Endothelial cell of umbilical vein (primary cell): ENCODE measurements around the gene ZDHHC16. TPM values are rescaled to one million over a fixed set of nuclear protein-coding genes. Genes with fewer than 3 reads are reported as not detected.

ENCODE experiments used
- BruUV-seq: library from RNA; stranded (reverse); fragments of 400-500 nt; replicated peaks from 2 replicates; lab custom pipeline; 2021; lab: Mats Ljungman, UMichigan
- CTCF ChIA-PET: fragments of 300-600, 350-600 bp; sonication (Branson Sonifier 250); formaldehyde crosslinking; loops from one replicate; lab custom pipeline; 2021; ENCODE audit warnings: antibody characterized with exemption, inconsistent platforms; lab: Charles Lee
- POLR2A ChIA-PET: fragments of 300-600, 350-600 bp; sonication (Branson Sonifier 250); formaldehyde crosslinking; loops from one replicate; lab custom pipeline; 2021; ENCODE audit warnings: antibody characterized with exemption, inconsistent platforms; lab: Charles Lee
- DNase-seq: peaks from one replicate; pipeline ENCODE4 v3.0.0-alpha.2; 2011; ENCODE audit warnings: low read depth, low spot score
- FAIRE-seq: peaks from 2 replicates; lab custom pipeline; 2011; peaks lifted over from hg19 to GRCh38; lab: Jason Lieb, UNC
- H2AFZ ChIP-seq: 2 replicates; pipeline ENCODE4 v1.6.0; 2012; ENCODE audit warnings: low read depth, low read length, control low read depth, inconsistent platforms
- H3K27ac ChIP-seq: 2 replicates; pipeline ENCODE4 v1.5.1; 2011; ENCODE audit warnings: low read depth, mild to moderate bottlenecking, control low read depth, low read length, moderate library complexity; ENCODE audit not compliant: insufficient read depth
- H3K27me3 ChIP-seq, 2 experiments: 2 replicates each; pipeline versions ENCODE4 v1.6.0 to v1.6.1; 2011; ENCODE audit warnings: low read length in 2 of 2, mixed read lengths in 1 of 2; ENCODE audit not compliant: control insufficient read depth in 2 of 2, insufficient read depth in 2 of 2
- H3K36me3 ChIP-seq, 2 experiments: 2 replicates in 1 of 2; 3 replicates in 1 of 2; pipeline ENCODE4 v1.5.1; 2011; ENCODE audit warnings: low read length in 2 of 2, mild to moderate bottlenecking in 1 of 2, moderate library complexity in 1 of 2; ENCODE audit not compliant: control insufficient read depth in 2 of 2, insufficient read depth in 2 of 2; ENCODE audit errors: extremely low read depth in 1 of 2
- H3K4me1 ChIP-seq: 3 replicates; pipeline ENCODE4 v1.5.1; 2011; ENCODE audit warnings: mild to moderate bottlenecking, low read length; ENCODE audit not compliant: control insufficient read depth, insufficient read depth; ENCODE audit errors: extremely low read depth
- H3K4me2 ChIP-seq: 2 replicates; pipeline ENCODE4 v1.6.1; 2011; ENCODE audit warnings: low read length, control low read depth, mixed read lengths; ENCODE audit not compliant: insufficient read depth
- H3K4me3 ChIP-seq, 3 experiments: fragments of 200-600 bp in 1 of 3; sonication (generic), shearing (Covaris generic) in 1 of 3; replicated peaks in 1 of 3; 2 replicates each; pipeline ENCODE4 v1.5.1; 2011 to 2016; ENCODE audit warnings: control low read depth in 3 of 3, low read length in 3 of 3, mild to moderate bottlenecking in 2 of 3, inconsistent platforms in 1 of 3, low read depth in 1 of 3, moderate library complexity in 1 of 3; ENCODE audit not compliant: insufficient read depth in 1 of 3
- H3K79me2 ChIP-seq: 2 replicates; pipeline ENCODE4 v1.6.0; 2012; ENCODE audit warnings: low read length, inconsistent platforms; ENCODE audit not compliant: control insufficient read depth, insufficient read depth
- H3K9ac ChIP-seq: replicated peaks from 2 replicates; pipeline ENCODE3; 2011; ENCODE audit warnings: low read length, control low read depth; ENCODE audit not compliant: insufficient read depth; ENCODE audit errors: extremely low read depth
- H3K9me1 ChIP-seq: replicated peaks from 3 replicates; pipeline ENCODE4 v1.6.0; 2011; ENCODE audit warnings: mild to moderate bottlenecking, low read length; ENCODE audit not compliant: control insufficient read depth, insufficient read depth; ENCODE audit errors: extremely low read depth
- H3K9me3 ChIP-seq: replicated peaks from 2 replicates; pipeline ENCODE4 v1.5.1; 2012; ENCODE audit warnings: low read length, inconsistent platforms; ENCODE audit not compliant: control insufficient read depth, insufficient read depth
- H4K20me1 ChIP-seq: replicated peaks from 2 replicates; pipeline ENCODE3; 2011; ENCODE audit warnings: mild to moderate bottlenecking, low read length; ENCODE audit not compliant: control insufficient read depth, insufficient read depth; ENCODE audit errors: extremely low read depth
- EZH2 ChIP-seq: IDR thresholded peaks from 2 replicates; pipeline ENCODE4 v1.6.1; 2012; ENCODE audit warnings: borderline replicate concordance, low read depth, mild to moderate bottlenecking, moderate library complexity, low read length, inconsistent platforms; ENCODE audit not compliant: severe bottlenecking
- FOS ChIP-seq: IDR thresholded peaks from 2 replicates; pipeline ENCODE4 v1.6.1; 2011; ENCODE audit warnings: mild to moderate bottlenecking, low read length, moderate library complexity, borderline replicate concordance; ENCODE audit not compliant: insufficient read depth
- GATA2 ChIP-seq: IDR thresholded peaks from 2 replicates; pipeline ENCODE4 v1.7.0; 2011; ENCODE audit warnings: low read depth, mild to moderate bottlenecking, moderate library complexity, mixed read lengths, low read length; ENCODE audit not compliant: insufficient read length, insufficient read depth
- JUN ChIP-seq: IDR thresholded peaks from 2 replicates; pipeline ENCODE4 v1.6.1; 2011; ENCODE audit warnings: borderline replicate concordance, low read depth; ENCODE audit not compliant: insufficient read length, insufficient read depth
- MYC ChIP-seq: IDR thresholded peaks from one replicate; pipeline ENCODE4 v1.6.1; 2011; ENCODE audit warnings: mild to moderate bottlenecking, low read depth, low read length
- POLR2A ChIP-seq: IDR thresholded peaks from 2 replicates; pipeline ENCODE4 v1.6.1; 2012; ENCODE audit warnings: low read depth, mild to moderate bottlenecking, control low read depth, low read length
- POLR2AphosphoS5 ChIP-seq: IDR thresholded peaks from 2 replicates; pipeline ENCODE4 v1.6.1; 2012; ENCODE audit warnings: low read depth, mild to moderate bottlenecking, control low read depth, low read length, moderate library complexity; ENCODE audit not compliant: insufficient read depth
- dilution Hi-C: fragments of 300-500 bp; cut with MboI; formaldehyde crosslinking; loops from one replicate; pipeline ENCODE4 v1.15.0; 2019; ENCODE audit warnings: low sequenced_read_pairs; ENCODE audit not compliant: extremely low pct_ligation_motif_present
- intact Hi-C: fragments of 100-400 bp; cut with micrococcal nuclease; formaldehyde crosslinking; loops from one replicate; pipeline ENCODE4 v1.10.0; 2022
- polyA plus RNA-seq, 4 experiments: library from polyadenylated mRNA; depleted of rRNA in 3 of 4; stranded (reverse) in 3 of 4; unstranded in 1 of 4; fragments of >200 nt; gene quantifications; 2 replicates each; pipeline versions ENCODE4 v1.2.1 to v1.2.3, GENCODE V29; 2011 to 2012; ENCODE audit warnings: missing spikeins in 1 of 4
- total RNA-seq: library from RNA; stranded (reverse); gene quantifications from 2 replicates; pipeline ENCODE4 v1.2.3, GENCODE V29; 2021
- TF ChIP-seq, protein P1 (sequence below): IDR thresholded peaks from 2 replicates; pipeline ENCODE4 v1.6.1; 2011; ENCODE audit not compliant: insufficient read depth, insufficient read length
- TF ChIP-seq, protein P2 (sequence below), 2 donors: IDR thresholded peaks; 1 replicate in 1 of 2; 2 replicates in 1 of 2; pipeline ENCODE4 v1.5.1; 2011; ENCODE audit warnings: low read length in 2 of 2, mild to moderate bottlenecking in 2 of 2, moderate library complexity in 2 of 2, control low read depth in 1 of 2, inconsistent platforms in 1 of 2, low read depth in 1 of 2; ENCODE audit not compliant: insufficient read depth in 1 of 2; ENCODE audit errors: extremely low read depth in 1 of 2

Gene ZDHHC16
- total and polyA plus RNA-seq, 2 donors (not counting 3 experiments of a cell fraction or from before 2014, with no cell fraction given): 52.0 to 125 TPM

DNA sequence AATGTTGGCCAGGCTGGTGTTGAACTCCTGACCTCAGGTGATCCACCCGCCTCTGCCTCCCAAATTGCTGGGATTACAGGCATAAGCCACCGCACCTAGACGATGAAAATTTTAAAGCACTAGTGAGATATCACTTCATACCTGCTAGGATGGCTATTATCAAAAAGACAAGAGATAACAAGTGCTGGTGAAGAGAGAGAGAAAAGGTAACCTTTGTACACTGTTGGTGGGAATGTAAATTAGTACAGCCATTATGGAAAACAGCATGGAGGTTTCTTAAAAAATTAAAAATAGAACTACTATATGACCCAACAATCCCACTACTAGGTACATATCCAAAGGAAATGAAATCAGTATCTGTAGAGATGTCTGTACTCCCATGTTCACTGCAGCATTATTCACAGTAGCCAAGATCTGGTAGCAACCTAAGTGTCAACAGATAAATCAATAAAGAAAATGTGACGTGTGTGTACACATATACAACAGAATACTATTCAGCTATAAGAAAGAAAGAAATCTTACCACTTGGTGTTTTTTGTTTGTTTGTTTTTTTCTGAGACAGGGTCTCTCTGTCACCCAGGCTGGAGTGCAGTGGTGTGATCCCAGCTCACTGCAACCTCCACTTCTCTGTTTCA is 39.8 kb downstream of the ZDHHC16 start:
- Histone ChIP-seq H3K36me3 (peaks cover 2 to 6% of the 10 kb centered on the region in 2 experiments), H3K79me2 (peaks cover 63% of the 10 kb centered on the region), H3K27me3 (no peaks in the 10 kb centered on the region), H3K4me2 (no peak overlapping the region), H3K9ac (no peak overlapping the region), H4K20me1 (peaks cover 2% of the 10 kb centered on the region), H3K4me1 (no peaks in the 10 kb centered on the region), H2AFZ (no peak overlapping the region), H3K4me3 (no peak overlapping the region), H3K9me1 (no peaks in the 10 kb centered on the region), H3K9me3 (no peaks in the 10 kb centered on the region), H3K27ac (no peak overlapping the region)
- dilution Hi-C loops (no loop called here), intact Hi-C loops (no loop called here)
- TF ChIP-seq MYC: no peak
- TF ChIP-seq EZH2: no peak
- no peak for TF ChIP-seq JUN
- DNase-seq (no peak), FAIRE-seq (no peak)
- ChIA-PET POLR2A (no interaction called here), CTCF (no interaction called here)
- BruUV-seq: no TSS peak

DNA sequence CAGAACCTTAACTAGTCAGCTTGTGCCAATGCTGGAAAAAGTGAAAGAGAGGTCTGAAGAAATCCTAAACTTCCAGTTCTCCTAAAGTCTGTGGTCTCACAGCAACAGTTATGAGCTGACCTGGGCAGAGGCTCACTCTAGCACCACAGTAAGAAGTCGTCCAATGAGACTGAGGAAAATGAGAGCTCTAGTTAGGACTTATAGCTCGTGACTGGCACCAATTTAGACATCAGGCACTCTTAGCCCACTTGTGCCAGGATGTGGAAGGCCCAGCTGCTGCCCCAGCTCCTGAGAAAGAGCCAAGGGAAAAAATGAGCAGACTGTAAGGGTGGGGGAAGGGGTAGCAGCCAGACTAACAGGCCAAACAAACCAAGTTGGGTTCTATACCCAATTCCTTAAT is 44.6 kb downstream of the ZDHHC16 start:
- Histone ChIP-seq H3K27ac (no peak overlapping the region), H3K4me2 (no peak overlapping the region), H4K20me1 (peaks cover 5% of the 10 kb centered on the region), H3K9me3 (no peaks in the 10 kb centered on the region), H3K4me3 (no peak overlapping the region), H3K4me1 (peaks cover 12% of the 10 kb centered on the region), H3K27me3 (no peaks in the 10 kb centered on the region), H3K79me2 (peaks cover 93% of the 10 kb centered on the region), H2AFZ (no peak overlapping the region), H3K9ac (no peak overlapping the region), H3K36me3 (no peaks in the 10 kb centered on the region), H3K9me1 (no peaks in the 10 kb centered on the region)
- ChIA-PET CTCF (interaction anchor here (0.7 to 2.0 kb wide), 4 partner anchors 9 to 44 kb away, joined by 3 to 7 read pairs (median 4); partner anchors contain the start of gene UBTD1), POLR2A (no interaction called here)
- FAIRE-seq (no peak), DNase-seq (peak; percentile 28)
- dilution Hi-C loops (no loop called here), intact Hi-C loops (loop anchor here (10.0 kb wide), 1 partner anchor 244 kb away; the partner anchor contains the start of gene ZFYVE27)
- BruUV-seq: no TSS peak
- TF ChIP-seq EZH2 (no peak), POLR2AphosphoS5 (no peak), MYC (no peak), FOS (no peak), POLR2A (no peak), JUN (no peak), GATA2 (no peak)
- TF ChIP-seq, protein P1, sequence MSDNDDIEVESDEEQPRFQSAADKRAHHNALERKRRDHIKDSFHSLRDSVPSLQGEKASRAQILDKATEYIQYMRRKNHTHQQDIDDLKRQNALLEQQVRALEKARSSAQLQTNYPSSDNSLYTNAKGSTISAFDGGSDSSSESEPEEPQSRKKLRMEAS: no peak
- TF ChIP-seq, protein P2, sequence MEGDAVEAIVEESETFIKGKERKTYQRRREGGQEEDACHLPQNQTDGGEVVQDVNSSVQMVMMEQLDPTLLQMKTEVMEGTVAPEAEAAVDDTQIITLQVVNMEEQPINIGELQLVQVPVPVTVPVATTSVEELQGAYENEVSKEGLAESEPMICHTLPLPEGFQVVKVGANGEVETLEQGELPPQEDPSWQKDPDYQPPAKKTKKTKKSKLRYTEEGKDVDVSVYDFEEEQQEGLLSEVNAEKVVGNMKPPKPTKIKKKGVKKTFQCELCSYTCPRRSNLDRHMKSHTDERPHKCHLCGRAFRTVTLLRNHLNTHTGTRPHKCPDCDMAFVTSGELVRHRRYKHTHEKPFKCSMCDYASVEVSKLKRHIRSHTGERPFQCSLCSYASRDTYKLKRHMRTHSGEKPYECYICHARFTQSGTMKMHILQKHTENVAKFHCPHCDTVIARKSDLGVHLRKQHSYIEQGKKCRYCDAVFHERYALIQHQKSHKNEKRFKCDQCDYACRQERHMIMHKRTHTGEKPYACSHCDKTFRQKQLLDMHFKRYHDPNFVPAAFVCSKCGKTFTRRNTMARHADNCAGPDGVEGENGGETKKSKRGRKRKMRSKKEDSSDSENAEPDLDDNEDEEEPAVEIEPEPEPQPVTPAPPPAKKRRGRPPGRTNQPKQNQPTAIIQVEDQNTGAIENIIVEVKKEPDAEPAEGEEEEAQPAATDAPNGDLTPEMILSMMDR (IDR thresholded peaks at IDR 0.05; ENCODE audit: extremely low read depth in 1 of 2, insufficient read depth in 1 of 2, low read depth in 1 of 2, low read length in 2 of 2): no peak
